GM12801 (cell line): ENCODE results near the gene TMEM198.

ENCODE experiments used
- CTCF ChIP-seq: IDR thresholded peaks from one replicate; pipeline ENCODE4 v1.5.1; 2011; ENCODE audit warnings: control low read depth; ENCODE audit not compliant: insufficient read length; ENCODE audit errors: extremely low read depth

The TMEM198 gene

GRCh38 chr2:219537657-219538488 is 6.0 kb upstream of the TMEM198 start:
- TF ChIP-seq CTCF = no peak

- no peak for TF ChIP-seq CTCF
Observed at GRCh38 chr2:219538504-219538951, 5.3 kb upstream of the TMEM198 start.

GRCh38 chr2:219538956-219539788 is 4.7 kb upstream of the TMEM198 start:
- no peak for TF ChIP-seq CTCF

GRCh38 chr2:219539926-219540678 is 3.7 kb upstream of the TMEM198 start:
- TF ChIP-seq CTCF = no peak

- TF ChIP-seq CTCF = no peak
Observed at GRCh38 chr2:219540784-219541504, 2.9 kb upstream of the TMEM198 start.

GRCh38 chr2:219541611-219542180 is 2.1 kb upstream of the TMEM198 start:
- no peak for TF ChIP-seq CTCF
